NCI-H2196 treated with DMSO at 0.1 percent for 48 hours (cell line): ENCODE measurements around the gene CDON.

Experiments
- DNase-seq: peaks from one replicate; lab custom pipeline; 2025; ENCODE audit not compliant: unreplicated experiment; lab: John Stamatoyannopoulos, UW

CDON gene

GRCh38 chr11:126082251-126083109, 19.8 kb upstream of the CDON start:
- no peak for DNase-seq

GRCh38 chr11:126081915-126082250, 19.2 kb upstream of the CDON start:
- DNase-seq = no peak

- peak; percentile 81 for DNase-seq
These were observed 17.7 kb upstream of the CDON start for GRCh38 chr11:126080161-126080941.

- DNase-seq = peak; percentile 63
These were observed 17.0 kb upstream of the CDON start for GRCh38 chr11:126079621-126080124.

GRCh38 chr11:126076641-126077040, 14.0 kb upstream of the CDON start:
- DNase-seq = no peak

- DNase-seq = no peak
These were observed 10.3 kb upstream of the CDON start for GRCh38 chr11:126072801-126073594.

GRCh38 chr11:126072141-126072741, 9.6 kb upstream of the CDON start:
- no peak for DNase-seq

GRCh38 chr11:126063507-126063852, 814 bp upstream of the CDON start:
- no peak for DNase-seq

- DNase-seq = peak; percentile 35
These were observed 673 bp downstream of the CDON start for GRCh38 chr11:126061707-126062678.

GRCh38 chr11:126060757-126061171, 1.9 kb downstream of the CDON start:
- no peak for DNase-seq

- no peak for DNase-seq
These were observed 3.4 kb downstream of the CDON start for GRCh38 chr11:126059238-126059781.

GRCh38 chr11:126058105-126058874, 4.4 kb downstream of the CDON start:
- no peak for DNase-seq

- DNase-seq = no peak
These were observed 7.8 kb downstream of the CDON start for GRCh38 chr11:126054882-126055281.

- no peak for DNase-seq
These were observed 8.3 kb downstream of the CDON start for GRCh38 chr11:126054408-126054807.

- no peak for DNase-seq
These were observed 9.0 kb downstream of the CDON start for GRCh38 chr11:126053415-126054286.

- DNase-seq = no peak
These were observed 11.5 kb downstream of the CDON start for GRCh38 chr11:126051117-126051516.

GRCh38 chr11:126049159-126049558, 13.5 kb downstream of the CDON start:
- no peak for DNase-seq

GRCh38 chr11:126048197-126048596, 14.5 kb downstream of the CDON start:
- DNase-seq = no peak
